Measurements from ENCODE around the gene GRK5. TPM values are rescaled to one million over a fixed set of nuclear protein-coding genes. Genes with fewer than 3 reads are reported as not detected.

GRK5 gene
- total RNA-seq, 1 donor from 2014 or later, result 52.8 TPM

DNA sequence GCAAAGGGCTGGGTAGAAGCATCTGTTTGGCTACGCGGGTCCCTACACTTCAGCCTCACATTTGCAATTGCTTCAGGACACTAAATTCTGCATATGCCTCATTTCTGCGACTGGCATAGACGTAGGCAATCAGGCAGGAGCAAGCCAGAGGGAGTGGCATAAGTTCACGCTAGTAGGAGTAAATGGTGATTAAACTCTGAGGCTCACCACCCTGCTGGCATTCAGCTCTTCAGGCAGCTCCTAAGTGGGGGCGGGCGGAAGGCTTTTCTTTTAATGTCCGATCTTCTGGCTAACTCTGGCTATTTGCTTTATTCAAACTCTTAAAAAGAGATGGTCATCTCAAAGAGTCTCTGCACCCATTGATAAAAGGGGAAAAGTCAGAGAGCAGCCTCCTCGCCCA, 289.9 kb downstream of the GRK5 start:
- H3K9me3 ChIP-seq (replicated peaks), result no peaks in the 10 kb centered on the region
- no peaks in the 10 kb centered on the region for H3K36me3 ChIP-seq
- no peak overlapping the region for H3K4me3 ChIP-seq
- H3K27me3 ChIP-seq (ENCODE audit: low read depth), result peaks cover 4% of the 10 kb centered on the region
- intact Hi-C loops (cut with micrococcal nuclease), result no loop called here
- peaks cover 3% of the 10 kb centered on the region for H3K4me1 ChIP-seq
- TF ChIP-seq, protein P1, sequence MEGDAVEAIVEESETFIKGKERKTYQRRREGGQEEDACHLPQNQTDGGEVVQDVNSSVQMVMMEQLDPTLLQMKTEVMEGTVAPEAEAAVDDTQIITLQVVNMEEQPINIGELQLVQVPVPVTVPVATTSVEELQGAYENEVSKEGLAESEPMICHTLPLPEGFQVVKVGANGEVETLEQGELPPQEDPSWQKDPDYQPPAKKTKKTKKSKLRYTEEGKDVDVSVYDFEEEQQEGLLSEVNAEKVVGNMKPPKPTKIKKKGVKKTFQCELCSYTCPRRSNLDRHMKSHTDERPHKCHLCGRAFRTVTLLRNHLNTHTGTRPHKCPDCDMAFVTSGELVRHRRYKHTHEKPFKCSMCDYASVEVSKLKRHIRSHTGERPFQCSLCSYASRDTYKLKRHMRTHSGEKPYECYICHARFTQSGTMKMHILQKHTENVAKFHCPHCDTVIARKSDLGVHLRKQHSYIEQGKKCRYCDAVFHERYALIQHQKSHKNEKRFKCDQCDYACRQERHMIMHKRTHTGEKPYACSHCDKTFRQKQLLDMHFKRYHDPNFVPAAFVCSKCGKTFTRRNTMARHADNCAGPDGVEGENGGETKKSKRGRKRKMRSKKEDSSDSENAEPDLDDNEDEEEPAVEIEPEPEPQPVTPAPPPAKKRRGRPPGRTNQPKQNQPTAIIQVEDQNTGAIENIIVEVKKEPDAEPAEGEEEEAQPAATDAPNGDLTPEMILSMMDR (IDR thresholded peaks at IDR 0.05; ENCODE audit: borderline replicate concordance), result no peak
- H3K27ac ChIP-seq (replicated peaks), result no peak overlapping the region
- no peak for DNase-seq

DNA sequence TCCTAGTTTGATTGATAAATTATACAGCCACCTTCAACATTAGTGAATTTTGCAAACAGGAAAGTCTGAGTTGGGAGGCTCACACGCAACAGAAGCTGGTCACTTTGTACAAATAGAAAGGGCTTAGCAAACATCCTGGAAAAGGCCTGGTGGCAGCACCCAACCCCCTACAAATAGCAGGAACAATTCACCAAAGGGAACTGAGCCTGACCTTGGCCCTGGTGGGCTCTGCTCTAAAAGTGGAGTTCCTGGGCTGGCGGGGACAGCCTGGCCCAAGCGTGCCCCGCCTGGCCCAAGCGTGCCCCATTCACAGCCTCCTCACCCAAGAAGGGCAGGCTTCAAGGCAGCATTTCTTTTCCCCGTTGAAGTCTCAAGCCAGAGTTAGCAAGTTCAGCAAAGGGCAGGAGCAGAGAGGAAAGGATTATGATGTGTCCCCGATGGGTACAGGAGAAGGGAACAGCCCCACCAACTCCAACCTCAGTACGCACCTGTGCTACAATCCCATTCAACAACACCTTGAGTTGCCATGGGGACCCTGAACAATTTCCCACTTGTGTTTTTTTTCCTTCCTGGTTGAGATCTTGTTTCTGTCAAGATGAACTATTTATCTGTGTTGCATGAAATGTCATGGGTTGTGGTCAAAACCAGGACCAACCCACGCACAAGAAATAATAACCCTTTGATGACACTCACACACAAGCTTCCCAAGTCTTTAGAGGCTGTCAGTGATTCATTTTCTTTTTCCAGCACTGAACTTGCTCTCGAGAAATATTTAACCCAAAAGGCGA, 291.7 kb downstream of the GRK5 start:
- Histone ChIP-seq H3K4me1 (peaks cover 3% of the 10 kb centered on the region), H3K9me3 (replicated peaks) (no peaks in the 10 kb centered on the region), H3K4me3 (no peak overlapping the region), H3K27ac (replicated peaks) (no peak overlapping the region), H3K36me3 (no peaks in the 10 kb centered on the region), H3K27me3 (ENCODE audit: low read depth) (peaks cover 13% of the 10 kb centered on the region)
- DNase-seq, result no peak
- TF ChIP-seq, protein P1 (IDR thresholded peaks at IDR 0.05; ENCODE audit: borderline replicate concordance), result no peak
- intact Hi-C loops (cut with micrococcal nuclease), result no loop called here

DNA sequence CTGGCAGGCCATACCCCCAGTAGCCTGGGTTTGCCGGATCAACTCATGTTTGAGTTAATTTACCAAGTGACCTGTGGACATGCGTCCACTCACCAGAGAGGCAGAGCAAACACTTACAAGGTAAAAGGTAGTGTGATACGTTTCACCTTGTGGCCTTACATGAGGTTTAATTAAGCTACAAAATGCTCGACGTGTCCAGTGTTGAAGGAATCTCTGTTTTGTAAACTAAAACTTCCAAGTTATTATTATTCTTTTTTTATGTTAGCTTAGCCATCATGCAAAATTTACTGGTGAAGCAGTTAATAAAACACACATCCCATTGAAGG, 292.3 kb downstream of the GRK5 start:
- Histone ChIP-seq H3K4me1 (no peaks in the 10 kb centered on the region), H3K36me3 (no peaks in the 10 kb centered on the region), H3K27me3 (ENCODE audit: low read depth) (peaks cover 13% of the 10 kb centered on the region), H3K27ac (replicated peaks) (no peak overlapping the region), H3K4me3 (no peak overlapping the region), H3K9me3 (replicated peaks) (no peaks in the 10 kb centered on the region)
- DNase-seq, result no peak
- TF ChIP-seq, protein P1 (IDR thresholded peaks at IDR 0.05; ENCODE audit: borderline replicate concordance), result no peak
- intact Hi-C loops (cut with micrococcal nuclease), result no loop called here

DNA sequence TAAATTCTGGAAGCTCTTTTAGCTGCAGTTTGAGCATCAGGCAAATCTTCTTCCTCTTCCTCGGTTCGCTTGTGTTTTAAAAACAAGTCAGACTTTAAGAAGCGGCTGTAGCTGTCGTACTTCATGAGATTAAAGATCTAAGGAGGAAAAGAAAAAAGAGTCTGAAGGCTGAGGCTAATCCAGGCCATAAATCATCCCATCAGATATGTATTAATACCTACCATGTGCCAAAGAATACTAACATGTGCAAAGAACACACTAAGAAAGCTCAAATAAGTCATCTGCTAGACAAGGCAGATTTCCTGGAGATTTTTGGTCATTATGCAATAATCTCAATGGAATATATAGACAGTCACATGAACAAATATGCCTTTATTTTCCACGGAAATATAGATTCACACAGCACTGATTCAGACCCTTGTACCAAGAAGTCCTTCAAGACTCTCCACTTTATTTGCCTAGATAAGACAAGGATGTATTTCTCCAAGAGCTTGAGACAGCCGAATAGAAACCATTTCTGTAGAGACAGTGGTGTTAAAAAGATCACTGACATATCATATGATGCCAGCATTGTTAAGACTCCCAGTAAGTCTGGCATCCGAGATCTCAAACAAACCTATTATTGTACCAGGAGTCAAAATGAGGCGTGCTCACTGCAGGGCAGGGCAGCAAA, 292.9 kb downstream of the GRK5 start:
- Histone ChIP-seq H3K9me3 (replicated peaks) (no peaks in the 10 kb centered on the region), H3K4me1 (no peaks in the 10 kb centered on the region), H3K27ac (replicated peaks) (no peak overlapping the region), H3K36me3 (no peaks in the 10 kb centered on the region), H3K4me3 (no peak overlapping the region), H3K27me3 (ENCODE audit: low read depth) (peaks cover 13% of the 10 kb centered on the region)
- intact Hi-C loops (cut with micrococcal nuclease), result no loop called here
- DNase-seq, result no peak
- TF ChIP-seq, protein P1 (IDR thresholded peaks at IDR 0.05; ENCODE audit: borderline replicate concordance), result no peak

DNA sequence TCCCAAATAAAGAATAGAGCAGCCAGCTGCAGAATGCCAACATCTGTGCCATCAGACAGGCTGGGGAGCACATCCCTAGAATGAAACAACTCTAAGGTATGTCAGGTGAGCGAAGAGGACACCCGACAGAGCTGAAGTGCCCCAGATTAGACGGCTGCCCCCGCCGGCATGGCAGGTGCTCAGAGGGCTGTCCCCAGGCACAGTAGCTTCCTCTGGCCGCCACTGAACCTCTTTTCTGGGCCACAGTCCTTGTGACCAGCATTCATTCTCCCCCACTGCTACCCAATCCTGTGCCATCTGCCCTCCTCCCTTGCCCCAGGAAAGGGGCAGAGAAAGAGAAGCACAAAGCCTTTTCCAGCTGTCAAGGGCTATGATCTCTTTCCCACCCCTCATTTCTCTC, 293.4 kb downstream of the GRK5 start:
- Histone ChIP-seq H3K36me3 (no peaks in the 10 kb centered on the region), H3K4me3 (no peak overlapping the region), H3K27ac (replicated peaks) (no peak overlapping the region), H3K4me1 (no peaks in the 10 kb centered on the region), H3K9me3 (replicated peaks) (no peaks in the 10 kb centered on the region), H3K27me3 (ENCODE audit: low read depth) (peaks cover 13% of the 10 kb centered on the region)
- intact Hi-C loops (cut with micrococcal nuclease), result no loop called here
- no peak for DNase-seq
- TF ChIP-seq, protein P1 (IDR thresholded peaks at IDR 0.05; ENCODE audit: borderline replicate concordance), result no peak

Measured in left ventricle myocardium inferior (tissue), 1 donor.